Hepatocyte (in vitro differentiated cells): ENCODE measurements around the gene ZNF674.

Experiments used
- EZH2phosphoT487 ChIP-seq: fragments of 200-600 bp; sonication (generic); IDR thresholded peaks from one replicate; pipeline ENCODE4 v1.6.1; 2018; ENCODE audit warnings: antibody characterized with exemption, mild to moderate bottlenecking, low read depth, moderate library complexity; ENCODE audit not compliant: unreplicated experiment, severe bottlenecking
- TF ChIP-seq, protein P1 (sequence below): fragments of 200-600 bp; sonication (generic); IDR thresholded peaks from 2 replicates; pipeline ENCODE4 v1.5.1; 2016; ENCODE audit warnings: antibody characterized with exemption, mild to moderate bottlenecking; ENCODE audit not compliant: poor library complexity

DNA sequence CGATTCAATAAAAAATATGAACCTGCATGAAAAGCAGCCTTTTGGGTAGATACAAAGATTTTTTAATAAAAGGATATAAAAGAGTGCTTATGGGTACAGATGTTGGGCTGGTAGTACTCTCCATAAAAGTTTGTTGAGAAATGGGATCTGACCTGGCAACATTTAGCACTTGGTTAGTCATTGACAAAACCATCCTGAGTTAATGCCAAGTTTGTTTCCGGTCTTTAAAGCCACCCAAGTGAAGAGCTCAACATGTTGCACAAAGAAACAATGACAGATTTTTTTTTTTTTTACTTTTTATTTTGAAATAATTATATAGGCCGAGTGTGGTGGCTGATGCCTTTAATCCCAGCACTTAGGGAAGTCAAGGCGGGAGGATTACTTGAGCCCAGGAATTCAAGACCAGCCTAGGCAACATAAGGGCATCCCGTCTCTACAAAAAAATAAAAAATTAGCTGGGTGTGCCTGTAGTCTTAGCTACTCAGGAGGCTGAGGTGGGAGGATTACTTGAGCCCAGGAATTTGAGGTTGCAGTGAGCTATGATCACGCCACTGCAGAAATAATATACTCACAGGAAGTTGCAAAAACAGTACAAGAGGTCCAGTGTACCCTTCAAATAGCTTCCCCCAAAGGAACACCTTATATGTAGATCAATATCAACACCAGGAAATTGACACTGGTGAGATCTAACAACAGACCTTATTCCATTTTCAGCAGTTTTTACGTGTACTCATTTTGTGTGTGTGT lies 44.9 kb upstream of the ZNF674 start:
- TF ChIP-seq, protein P1, sequence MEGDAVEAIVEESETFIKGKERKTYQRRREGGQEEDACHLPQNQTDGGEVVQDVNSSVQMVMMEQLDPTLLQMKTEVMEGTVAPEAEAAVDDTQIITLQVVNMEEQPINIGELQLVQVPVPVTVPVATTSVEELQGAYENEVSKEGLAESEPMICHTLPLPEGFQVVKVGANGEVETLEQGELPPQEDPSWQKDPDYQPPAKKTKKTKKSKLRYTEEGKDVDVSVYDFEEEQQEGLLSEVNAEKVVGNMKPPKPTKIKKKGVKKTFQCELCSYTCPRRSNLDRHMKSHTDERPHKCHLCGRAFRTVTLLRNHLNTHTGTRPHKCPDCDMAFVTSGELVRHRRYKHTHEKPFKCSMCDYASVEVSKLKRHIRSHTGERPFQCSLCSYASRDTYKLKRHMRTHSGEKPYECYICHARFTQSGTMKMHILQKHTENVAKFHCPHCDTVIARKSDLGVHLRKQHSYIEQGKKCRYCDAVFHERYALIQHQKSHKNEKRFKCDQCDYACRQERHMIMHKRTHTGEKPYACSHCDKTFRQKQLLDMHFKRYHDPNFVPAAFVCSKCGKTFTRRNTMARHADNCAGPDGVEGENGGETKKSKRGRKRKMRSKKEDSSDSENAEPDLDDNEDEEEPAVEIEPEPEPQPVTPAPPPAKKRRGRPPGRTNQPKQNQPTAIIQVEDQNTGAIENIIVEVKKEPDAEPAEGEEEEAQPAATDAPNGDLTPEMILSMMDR: no peak
- TF ChIP-seq EZH2phosphoT487: no peak
